NT2/D1 (cell line): ENCODE measurements around the gene RASSF7.

Experiments used
- YY1 ChIP-seq: IDR thresholded peaks from 2 replicates; pipeline ENCODE4 v1.6.1; 2011; ENCODE audit not compliant: insufficient read length, insufficient read depth
- ZNF274 ChIP-seq: IDR thresholded peaks from 2 replicates; pipeline ENCODE4 v1.6.1; 2011; ENCODE audit warnings: mild to moderate bottlenecking, low read depth, low read length

GRCh38 chr11:521177-521688 lies 39.5 kb upstream of the RASSF7 start:
- no peak for TF ChIP-seq ZNF274
- no peak for TF ChIP-seq YY1
